ENCODE data around the gene BMP7. TPM values are rescaled to one million over a fixed set of nuclear protein-coding genes. Genes with fewer than 3 reads are reported as not detected.

The BMP7 gene
- total and polyA plus RNA-seq, 2 of the 8 experiments (the other 6 are each of a cell fraction or from before 2014, with no cell fraction given) = 9.2 to 14.7 TPM

DNA sequence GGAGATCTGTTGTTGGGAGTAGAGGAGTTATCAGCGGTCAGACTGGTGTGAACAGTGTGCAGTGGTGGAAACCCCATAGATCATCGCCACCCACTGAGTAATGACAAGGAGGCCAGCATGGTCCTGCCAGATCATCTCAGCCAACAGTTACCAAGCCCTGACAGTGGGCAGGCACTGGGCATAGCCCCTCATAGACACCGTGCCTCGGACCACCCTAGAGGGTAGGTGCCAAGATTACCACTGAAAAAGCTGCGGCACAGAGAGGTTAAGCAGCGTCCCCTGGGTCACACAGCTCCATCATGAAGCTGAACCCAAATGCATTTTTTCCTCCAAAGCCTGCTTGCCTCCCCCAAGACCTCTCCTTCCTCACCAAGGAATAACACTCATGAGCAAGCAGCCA, 21.5 kb upstream of the BMP7 start:
- Histone ChIP-seq H3K23me2 (ENCODE audit: low read depth, low read length) (no peaks in the 10 kb centered on the region), H3K27me3 (replicated peaks in 1 of 4; ENCODE audit: control insufficient read depth in 3 of 4, extremely low read depth in 1 of 4, insufficient read depth in 3 of 4, low read length in 3 of 4) (no peaks in the 10 kb centered on the region; a peak in 1 of 7 replicates), H3K56ac (replicated peaks; ENCODE audit: insufficient read length, low read depth, low read length) (no peak overlapping the region), H2AK5ac (ENCODE audit: low read depth, low read length) (no peak overlapping the region), H3K79me1 (ENCODE audit: low read depth, low read length) (no peaks in the 10 kb centered on the region), H4K8ac (ENCODE audit: extremely low read depth, insufficient read depth, low read length) (no peak overlapping the region; the same call in 1 of the 2 replicates), H3K4ac (replicated peaks; ENCODE audit: insufficient read length, low read depth, low read length) (no peak overlapping the region), H2BK5ac (ENCODE audit: low read depth, low read length) (no peak overlapping the region), H3K23ac (ENCODE audit: insufficient read length) (no peak overlapping the region), H3K4me1 (replicated peaks in 1 of 4; ENCODE audit: control insufficient read depth in 3 of 4, insufficient read depth in 4 of 4, low read length in 3 of 4) (peaks cover 0 to 11% (median 3%) of the 10 kb centered on the region in 4 experiments; a peak in 3 of 7 replicates), H3K9me3 (ENCODE audit: insufficient read depth in 2 of 2, low read depth in 1 of 2, low read length in 1 of 2) (no peaks in the 10 kb centered on the region), H2BK20ac (ENCODE audit: low read length) (no peak overlapping the region), H3K4me2 (ENCODE audit: insufficient read depth in 1 of 2, low read depth in 2 of 2, low read length in 2 of 2) (no peak overlapping the region), H2BK12ac (ENCODE audit: low read depth, low read length) (no peak overlapping the region; the same call in 1 of the 2 replicates), H4K20me1 (replicated peaks in 1 of 2; ENCODE audit: control insufficient read depth in 1 of 2, insufficient read depth in 2 of 2, low read length in 2 of 2) (no peaks in the 10 kb centered on the region), H4K91ac (replicated peaks; ENCODE audit: insufficient read length, low read length) (no peak overlapping the region), H3K14ac (ENCODE audit: insufficient read length) (no peak overlapping the region), H3K9ac (replicated peaks in 1 of 4; ENCODE audit: extremely low read depth in 1 of 4, low read depth in 3 of 4, low read length in 3 of 4) (no peak overlapping the region), H2AFZ (ENCODE audit: low read length) (no peak overlapping the region), H3K4me3 (ENCODE audit: extremely low read depth in 1 of 4, insufficient read depth in 2 of 4, low read depth in 3 of 4, low read length in 4 of 4) (no peak overlapping the region), H3K36me3 (ENCODE audit: control insufficient read depth in 2 of 4, insufficient read depth in 4 of 4, low read length in 3 of 4) (no peaks in the 10 kb centered on the region), H2BK120ac (replicated peaks; ENCODE audit: low read depth, low read length) (no peak overlapping the region), H3K79me2 (ENCODE audit: control insufficient read depth in 1 of 2, insufficient read depth in 2 of 2, low read length in 2 of 2) (no peaks in the 10 kb centered on the region), H3K18ac (ENCODE audit: extremely low read depth, low read length) (no peak overlapping the region), H3K27ac (ENCODE audit: low read depth, low read length) (no peak overlapping the region), H4K5ac (ENCODE audit: insufficient read length, low read depth, low read length) (no peak overlapping the region), H2BK15ac (ENCODE audit: low read length) (no peak overlapping the region)
- no peak for DNase-seq (ENCODE audit: low read depth in 1 of 2, low spot score in 2 of 2)
- FAIRE-seq = no peak
- ChIA-PET POLR2A (ENCODE audit: partially characterized antibody) (no interaction called here), CTCF (ENCODE audit: partially characterized antibody) (interaction anchor here (0.8 to 2.8 kb wide), 7 partner anchors 9 to 52 kb away, joined by 3 to 13 read pairs (median 3); partner anchors contain the start of gene SPO11)
- TF ChIP-seq KDM1A (IDR thresholded peaks at IDR 0.05; ENCODE audit: borderline replicate concordance, low read length) (peak; percentile 76; the same call in 1 of the 2 replicates), GTF2F1 (IDR thresholded peaks at IDR 0.05; ENCODE audit: borderline replicate concordance, low read depth, low read length) (no peak)
- 92% methylated on average over 6 of the region's 6 CpGs; no CpG with 5 or more reads in 1 of the 2 experiments for WGBS, 2 experiments (ENCODE audit: extremely low coverage in 1 of 2, insufficient coverage in 1 of 2, insufficient read length in 1 of 2, insufficient replicate concordance in 2 of 2, low coverage in 1 of 2, low lambda C conversion rate in 2 of 2, missing lambda C conversion rate in 1 of 2)

Data from H1 (cell line).